HL-60 (cell line): ENCODE measurements around the gene SGPP2.

ENCODE experiments used
- DNase-seq, 2 experiments: peaks; one replicate each; pipeline ENCODE4 v3.0.0-alpha.2; 2010 to 2020; ENCODE audit warnings: low read depth in 1 of 2, low spot score in 1 of 2
- H3K27ac ChIP-seq: fragments of 250-450 bp; sonication (Bioruptor Pico); replicated peaks from 2 replicates; pipeline ENCODE4 v1.5.1; 2020; ENCODE audit warnings: mild to moderate bottlenecking, moderate library complexity
- H3K27me3 ChIP-seq: fragments of 250-450 bp; sonication (Bioruptor Pico); 2 replicates; pipeline ENCODE4 v1.5.1; 2021; ENCODE audit warnings: mild to moderate bottlenecking, moderate library complexity; ENCODE audit not compliant: insufficient read depth, poor library complexity, severe bottlenecking
- H3K4me3 ChIP-seq: replicated peaks from 2 replicates; pipeline ENCODE4 v1.5.1; 2011; ENCODE audit warnings: mild to moderate bottlenecking, control low read depth, low read length; ENCODE audit not compliant: insufficient read depth
- GABPA ChIP-seq: IDR thresholded peaks from 2 replicates; pipeline ENCODE4 v1.6.1; 2012; ENCODE audit warnings: low read depth
- POLR2AphosphoS5 ChIP-seq: IDR thresholded peaks from 2 replicates; pipeline ENCODE4 v1.6.1; 2012; ENCODE audit warnings: low read depth
- SPI1 ChIP-seq: IDR thresholded peaks from 2 replicates; pipeline ENCODE4 v1.6.1; 2012; ENCODE audit warnings: low read depth, mild to moderate bottlenecking, borderline replicate concordance
- long read RNA-seq: library from polyadenylated mRNA; unstranded; transcript quantifications from one replicate; pipeline ENCODE4 v2.0.0, GENCODE V29; 2020
- TF ChIP-seq, protein P1 (sequence below): IDR thresholded peaks from one replicate; pipeline ENCODE4 v1.5.1; 2011; ENCODE audit warnings: low read length, control low read depth, inconsistent platforms; ENCODE audit not compliant: insufficient read depth
- TF ChIP-seq, protein P2 (sequence below): IDR thresholded peaks from 2 replicates; pipeline ENCODE4 v1.6.1; 2012; ENCODE audit warnings: low read depth; ENCODE audit not compliant: insufficient replicate concordance

SGPP2 gene, protein sequence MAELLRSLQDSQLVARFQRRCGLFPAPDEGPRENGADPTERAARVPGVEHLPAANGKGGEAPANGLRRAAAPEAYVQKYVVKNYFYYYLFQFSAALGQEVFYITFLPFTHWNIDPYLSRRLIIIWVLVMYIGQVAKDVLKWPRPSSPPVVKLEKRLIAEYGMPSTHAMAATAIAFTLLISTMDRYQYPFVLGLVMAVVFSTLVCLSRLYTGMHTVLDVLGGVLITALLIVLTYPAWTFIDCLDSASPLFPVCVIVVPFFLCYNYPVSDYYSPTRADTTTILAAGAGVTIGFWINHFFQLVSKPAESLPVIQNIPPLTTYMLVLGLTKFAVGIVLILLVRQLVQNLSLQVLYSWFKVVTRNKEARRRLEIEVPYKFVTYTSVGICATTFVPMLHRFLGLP
- long read RNA-seq = 0 reads

DNA sequence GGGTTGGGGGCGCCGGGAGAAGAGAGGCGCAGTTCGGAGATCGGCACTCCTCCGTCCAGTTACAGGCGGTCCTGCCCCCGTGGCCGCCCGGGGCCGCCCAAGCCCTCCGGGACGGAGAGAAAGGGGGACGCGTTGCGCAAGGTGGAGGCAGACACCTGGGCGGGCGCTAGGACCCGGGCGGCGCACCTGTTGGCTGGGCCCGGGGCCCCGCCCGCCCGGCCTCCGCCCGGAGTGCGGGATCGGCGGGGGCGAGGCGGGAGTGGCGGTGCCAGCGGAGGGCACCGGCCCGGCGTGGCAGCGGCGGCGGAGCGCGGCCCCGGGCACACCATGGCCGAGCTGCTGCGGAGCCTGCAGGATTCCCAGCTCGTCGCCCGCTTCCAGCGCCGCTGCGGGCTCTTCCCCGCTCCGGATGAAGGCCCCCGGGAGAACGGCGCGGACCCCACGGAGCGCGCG is at the start of gene SGPP2:
Gene SGPP2, plus strand, starts transcription at position 268 of the 453 bp plus-strand sequence. Its CDS starts 60 bp downstream, at position 328.
- peak within 1 kb of the TSS; percentile 33 for H3K4me3 ChIP-seq
- no peak within 1 kb of the TSS for H3K27ac ChIP-seq
- no peak for TF ChIP-seq SPI1
- no peak for TF ChIP-seq POLR2AphosphoS5
- TF ChIP-seq GABPA = no peak
- TF ChIP-seq, protein P1, sequence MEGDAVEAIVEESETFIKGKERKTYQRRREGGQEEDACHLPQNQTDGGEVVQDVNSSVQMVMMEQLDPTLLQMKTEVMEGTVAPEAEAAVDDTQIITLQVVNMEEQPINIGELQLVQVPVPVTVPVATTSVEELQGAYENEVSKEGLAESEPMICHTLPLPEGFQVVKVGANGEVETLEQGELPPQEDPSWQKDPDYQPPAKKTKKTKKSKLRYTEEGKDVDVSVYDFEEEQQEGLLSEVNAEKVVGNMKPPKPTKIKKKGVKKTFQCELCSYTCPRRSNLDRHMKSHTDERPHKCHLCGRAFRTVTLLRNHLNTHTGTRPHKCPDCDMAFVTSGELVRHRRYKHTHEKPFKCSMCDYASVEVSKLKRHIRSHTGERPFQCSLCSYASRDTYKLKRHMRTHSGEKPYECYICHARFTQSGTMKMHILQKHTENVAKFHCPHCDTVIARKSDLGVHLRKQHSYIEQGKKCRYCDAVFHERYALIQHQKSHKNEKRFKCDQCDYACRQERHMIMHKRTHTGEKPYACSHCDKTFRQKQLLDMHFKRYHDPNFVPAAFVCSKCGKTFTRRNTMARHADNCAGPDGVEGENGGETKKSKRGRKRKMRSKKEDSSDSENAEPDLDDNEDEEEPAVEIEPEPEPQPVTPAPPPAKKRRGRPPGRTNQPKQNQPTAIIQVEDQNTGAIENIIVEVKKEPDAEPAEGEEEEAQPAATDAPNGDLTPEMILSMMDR = no peak
- TF ChIP-seq, protein P2, sequence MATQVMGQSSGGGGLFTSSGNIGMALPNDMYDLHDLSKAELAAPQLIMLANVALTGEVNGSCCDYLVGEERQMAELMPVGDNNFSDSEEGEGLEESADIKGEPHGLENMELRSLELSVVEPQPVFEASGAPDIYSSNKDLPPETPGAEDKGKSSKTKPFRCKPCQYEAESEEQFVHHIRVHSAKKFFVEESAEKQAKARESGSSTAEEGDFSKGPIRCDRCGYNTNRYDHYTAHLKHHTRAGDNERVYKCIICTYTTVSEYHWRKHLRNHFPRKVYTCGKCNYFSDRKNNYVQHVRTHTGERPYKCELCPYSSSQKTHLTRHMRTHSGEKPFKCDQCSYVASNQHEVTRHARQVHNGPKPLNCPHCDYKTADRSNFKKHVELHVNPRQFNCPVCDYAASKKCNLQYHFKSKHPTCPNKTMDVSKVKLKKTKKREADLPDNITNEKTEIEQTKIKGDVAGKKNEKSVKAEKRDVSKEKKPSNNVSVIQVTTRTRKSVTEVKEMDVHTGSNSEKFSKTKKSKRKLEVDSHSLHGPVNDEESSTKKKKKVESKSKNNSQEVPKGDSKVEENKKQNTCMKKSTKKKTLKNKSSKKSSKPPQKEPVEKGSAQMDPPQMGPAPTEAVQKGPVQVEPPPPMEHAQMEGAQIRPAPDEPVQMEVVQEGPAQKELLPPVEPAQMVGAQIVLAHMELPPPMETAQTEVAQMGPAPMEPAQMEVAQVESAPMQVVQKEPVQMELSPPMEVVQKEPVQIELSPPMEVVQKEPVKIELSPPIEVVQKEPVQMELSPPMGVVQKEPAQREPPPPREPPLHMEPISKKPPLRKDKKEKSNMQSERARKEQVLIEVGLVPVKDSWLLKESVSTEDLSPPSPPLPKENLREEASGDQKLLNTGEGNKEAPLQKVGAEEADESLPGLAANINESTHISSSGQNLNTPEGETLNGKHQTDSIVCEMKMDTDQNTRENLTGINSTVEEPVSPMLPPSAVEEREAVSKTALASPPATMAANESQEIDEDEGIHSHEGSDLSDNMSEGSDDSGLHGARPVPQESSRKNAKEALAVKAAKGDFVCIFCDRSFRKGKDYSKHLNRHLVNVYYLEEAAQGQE = no peak
- DNase-seq = no peak
- peaks cover 24% of the 10 kb centered on the region for H3K27me3 ChIP-seq

DNA sequence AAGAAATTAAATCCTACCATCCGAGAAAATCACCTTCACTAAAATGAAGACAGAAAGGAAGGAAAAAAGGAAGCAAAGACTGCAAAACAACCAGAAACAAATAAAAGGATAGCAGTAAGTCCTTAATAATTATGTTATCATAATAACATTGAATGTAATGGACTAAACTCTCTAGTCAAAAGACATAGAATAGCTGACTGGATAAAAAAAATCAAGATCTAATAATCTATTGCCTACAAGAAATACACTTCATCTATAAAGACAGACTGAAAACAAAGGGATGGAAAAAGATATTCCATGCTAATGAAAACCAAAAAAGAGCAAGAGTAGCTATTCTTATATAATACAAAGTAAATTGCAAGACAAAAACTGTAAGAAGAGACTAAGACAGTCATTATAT is 48.5 kb upstream of the SGPP2 start:
- TF ChIP-seq SPI1 (no peak), POLR2AphosphoS5 (no peak), GABPA (no peak)
- TF ChIP-seq, protein P2 = no peak
- TF ChIP-seq, protein P1 = no peak
- no peak for DNase-seq
- no peaks in the 10 kb centered on the region for H3K27me3 ChIP-seq
- H3K4me3 ChIP-seq = no peak overlapping the region
- H3K27ac ChIP-seq = no peak overlapping the region

DNA sequence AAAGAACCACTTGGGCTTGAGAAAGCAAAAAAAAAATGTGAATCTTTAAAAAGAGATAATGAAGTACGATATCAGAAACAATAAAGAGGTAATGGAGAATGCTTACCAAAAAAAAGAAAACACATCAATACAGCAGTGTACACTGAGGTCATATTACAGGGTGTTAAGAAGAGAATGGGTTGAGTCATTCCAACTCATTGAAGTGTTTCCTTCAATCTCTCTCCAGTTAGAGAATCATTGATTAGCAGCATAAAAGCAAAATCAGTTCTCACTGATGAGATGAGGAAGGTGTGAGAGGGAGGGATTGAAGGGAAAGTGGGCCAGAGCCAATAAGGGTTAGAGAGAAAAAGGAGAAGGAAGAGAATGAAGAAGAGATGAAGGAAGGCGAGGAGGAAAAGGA is 43.9 kb upstream of the SGPP2 start:
- H3K27me3 ChIP-seq = no peaks in the 10 kb centered on the region
- TF ChIP-seq POLR2AphosphoS5 (no peak), SPI1 (no peak), GABPA (no peak)
- TF ChIP-seq, protein P1 = no peak
- TF ChIP-seq, protein P2 = no peak
- no peak overlapping the region for H3K4me3 ChIP-seq
- no peak overlapping the region for H3K27ac ChIP-seq
- no peak for DNase-seq
